Esophagus mucosa (tissue), 1 donor: ENCODE results near the gene IL9. TPM values are rescaled to one million over a fixed set of nuclear protein-coding genes. Genes with fewer than 3 reads are reported as not detected.

ENCODE experiments used
- ATAC-seq: fragments of 200-7000 bp; cut with Tn5 transposase; one replicate; pipeline ENCODE4 v1.9.1; 2020
- total RNA-seq: library from RNA; stranded (reverse); gene quantifications from one replicate; pipeline ENCODE4 v1.2.4, GENCODE V29; 2023
- donor health status: DM: yes; HTN: yes; CAD: no.

The IL9 gene
- total RNA-seq, 1 donor from 2014 or later: not detected

GRCh38 chr5:135891268-135891667, 4.4 kb downstream of the IL9 start:
- no peak for ATAC-seq

DNA sequence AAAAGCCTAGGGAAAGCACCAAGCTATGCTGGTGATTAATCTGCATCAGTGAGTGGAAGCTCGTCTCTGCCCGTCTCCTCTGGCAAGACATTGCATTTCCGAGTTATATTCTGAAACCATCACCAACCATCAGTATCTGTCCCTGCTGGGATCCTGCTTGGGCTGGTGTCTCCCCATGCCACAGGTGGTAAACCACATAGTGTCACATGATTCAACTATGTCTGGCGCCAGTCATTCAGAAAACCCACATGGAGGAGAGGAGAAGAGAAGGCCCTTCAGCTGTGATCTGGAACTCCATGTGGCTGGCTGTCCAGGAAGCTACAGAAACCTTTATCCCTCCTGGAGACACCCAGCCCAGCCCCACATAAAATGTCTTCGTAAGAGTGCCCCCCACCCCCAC, 4.8 kb downstream of the IL9 start:
- no peak for ATAC-seq

- no peak for ATAC-seq
These were observed 5.3 kb downstream of the IL9 start for GRCh38 chr5:135890296-135890695.

DNA sequence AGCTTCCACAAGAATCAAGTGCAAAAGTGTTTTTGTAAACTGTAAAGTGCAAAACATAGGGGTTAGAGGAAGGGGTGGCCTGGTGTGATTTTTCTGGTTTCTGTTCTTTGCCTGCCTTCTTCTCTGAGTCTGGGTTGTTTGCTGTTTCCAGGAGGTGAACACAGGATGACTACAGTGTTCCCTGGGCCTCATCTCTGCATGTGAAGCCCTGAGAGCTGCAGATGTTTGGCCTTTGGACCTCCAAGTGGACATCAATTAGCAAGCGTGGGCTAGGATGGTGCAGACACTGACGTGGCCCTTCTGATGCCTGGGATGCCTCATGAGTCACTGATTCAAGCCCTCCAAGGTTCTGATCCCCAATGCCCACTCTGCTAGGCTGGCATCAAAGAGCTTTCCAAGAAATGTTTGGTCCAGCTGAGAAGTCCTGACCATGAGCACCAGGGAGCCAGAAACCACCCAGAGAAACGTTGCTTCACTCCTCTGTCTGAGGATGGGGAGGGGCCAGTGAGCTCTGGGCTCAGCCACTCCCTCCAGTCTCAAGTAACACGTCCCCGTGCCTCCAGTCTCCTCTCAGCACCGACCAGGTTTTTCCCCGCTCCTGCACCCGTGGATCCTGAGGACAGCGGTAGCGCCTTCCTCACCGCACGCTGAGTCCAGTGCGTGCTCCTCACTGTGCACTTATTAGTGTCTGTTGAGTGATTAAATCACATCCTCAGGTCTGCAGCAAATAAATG, 7.6 kb downstream of the IL9 start:
- peak; percentile 14 for ATAC-seq

GRCh38 chr5:135887447-135887864, 8.2 kb downstream of the IL9 start:
- peak; percentile 93 for ATAC-seq

DNA sequence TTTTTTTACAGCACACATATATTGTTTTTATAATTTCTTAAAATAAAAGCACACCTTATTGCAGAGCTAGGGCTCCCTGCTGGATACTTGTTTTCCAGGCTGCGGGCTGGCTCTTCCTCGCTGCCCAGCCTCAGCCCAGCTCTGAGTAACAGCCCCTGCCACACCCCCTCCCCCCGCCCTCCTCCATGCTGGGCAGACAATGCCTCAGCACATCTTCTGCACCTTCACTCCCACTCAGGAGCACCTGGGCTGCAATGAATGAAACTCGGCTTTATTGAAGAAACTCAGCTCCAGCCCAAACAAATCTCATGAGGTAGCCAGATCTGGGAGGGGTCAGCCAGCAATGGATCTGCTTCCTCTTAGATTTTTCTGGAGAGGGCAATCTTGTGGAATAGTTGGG, 9.5 kb downstream of the IL9 start:
- ATAC-seq: no peak

- ATAC-seq: no peak
These were observed 10.6 kb downstream of the IL9 start for GRCh38 chr5:135885031-135885430.

GRCh38 chr5:135883441-135883840, 12.2 kb downstream of the IL9 start:
- no peak for ATAC-seq

- no peak for ATAC-seq
These were observed 12.6 kb downstream of the IL9 start for GRCh38 chr5:135883026-135883425.

- no peak for ATAC-seq
These were observed 13.8 kb downstream of the IL9 start for GRCh38 chr5:135881819-135882218.

- no peak for ATAC-seq
These were observed 14.4 kb downstream of the IL9 start for GRCh38 chr5:135881244-135881643.

GRCh38 chr5:135880801-135881200, 14.8 kb downstream of the IL9 start:
- ATAC-seq: no peak

- ATAC-seq: no peak
These were observed 15.4 kb downstream of the IL9 start for GRCh38 chr5:135880278-135880677.

DNA sequence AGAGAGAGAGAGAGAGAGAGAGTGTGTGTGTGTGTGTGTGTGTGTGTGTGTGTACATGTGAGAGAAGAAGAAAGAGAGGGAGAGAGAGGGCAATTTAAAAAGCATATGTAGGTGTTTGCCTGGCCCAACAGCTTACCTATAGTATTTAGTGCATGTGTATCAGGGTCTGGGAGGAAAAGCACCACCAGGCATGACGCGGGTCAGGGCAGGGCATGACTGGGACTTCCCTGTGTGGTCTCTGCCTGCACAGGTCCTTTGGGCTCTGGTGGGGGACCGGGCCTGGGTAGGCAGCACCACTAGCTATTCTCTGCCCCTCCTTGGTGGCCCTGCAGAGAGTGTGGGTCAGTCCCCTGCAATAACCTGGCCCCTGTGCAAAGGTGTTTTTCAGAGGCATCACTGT, 16.1 kb downstream of the IL9 start:
- ATAC-seq: no peak

DNA sequence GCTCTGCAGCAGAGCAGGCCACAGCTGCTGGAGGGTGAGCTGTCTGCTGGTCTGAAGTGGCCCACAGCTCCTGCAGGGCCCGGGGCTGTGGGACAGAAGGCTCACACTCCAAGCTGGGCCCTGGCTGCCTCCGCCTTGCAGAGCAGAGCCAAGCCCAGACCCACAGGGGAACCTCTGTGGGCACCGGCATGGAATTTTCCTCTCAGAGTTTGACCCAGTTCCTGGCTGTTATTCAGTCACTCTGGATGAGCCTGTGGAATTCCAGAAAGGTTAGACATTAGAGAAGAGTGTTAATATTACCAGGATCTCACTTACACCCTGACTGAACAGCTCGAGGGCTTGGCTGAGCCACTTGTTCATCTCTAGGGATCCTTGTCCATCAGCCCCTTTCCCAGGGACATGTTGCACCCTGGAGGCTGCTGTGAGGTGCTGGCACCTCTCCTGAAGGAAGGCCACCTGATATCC, 17.5 kb downstream of the IL9 start:
- no peak for ATAC-seq

GRCh38 chr5:135877570-135878155, 18.0 kb downstream of the IL9 start:
- no peak for ATAC-seq

- no peak for ATAC-seq
These were observed 19.5 kb downstream of the IL9 start for GRCh38 chr5:135876146-135876545.

DNA sequence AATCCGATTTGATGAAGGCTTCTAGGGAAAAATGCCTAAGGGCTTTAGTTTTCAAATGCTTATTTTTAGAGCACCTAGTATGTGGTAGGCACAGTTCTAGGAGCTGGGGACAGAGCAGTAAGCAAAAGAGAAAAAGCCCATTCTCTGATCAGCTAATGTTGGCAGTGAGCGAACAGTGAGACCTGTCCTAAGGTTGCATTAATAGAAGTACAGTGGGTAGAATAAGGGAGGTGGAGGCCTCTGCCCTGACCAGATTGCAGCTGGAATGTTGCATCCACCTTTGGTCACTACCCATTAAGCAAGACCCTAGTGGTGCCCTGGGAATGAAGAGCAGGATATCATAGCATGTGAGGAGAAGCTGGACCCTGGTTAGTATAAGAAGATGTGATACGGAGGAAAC, 20.1 kb downstream of the IL9 start:
- no peak for ATAC-seq

DNA sequence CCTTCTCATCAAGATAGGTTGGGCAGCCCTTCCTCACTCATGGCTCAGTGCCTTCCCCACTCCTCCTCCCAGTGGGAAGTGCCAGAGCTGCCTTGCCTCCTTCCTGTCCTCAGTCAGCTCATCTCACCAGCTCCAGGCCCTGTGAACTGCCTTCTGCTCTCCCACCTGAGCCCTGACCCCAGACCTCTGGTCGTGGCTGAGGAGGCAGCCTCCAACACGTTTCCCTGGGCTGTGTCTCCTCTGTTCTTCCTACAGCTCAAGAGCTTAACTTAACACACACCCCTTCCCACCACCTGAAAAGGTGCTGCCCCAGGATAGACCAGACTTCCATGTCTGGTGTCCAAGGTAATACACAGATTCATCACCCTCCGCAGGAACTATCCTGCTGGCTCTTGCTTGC, 21.2 kb downstream of the IL9 start:
- ATAC-seq: no peak

DNA sequence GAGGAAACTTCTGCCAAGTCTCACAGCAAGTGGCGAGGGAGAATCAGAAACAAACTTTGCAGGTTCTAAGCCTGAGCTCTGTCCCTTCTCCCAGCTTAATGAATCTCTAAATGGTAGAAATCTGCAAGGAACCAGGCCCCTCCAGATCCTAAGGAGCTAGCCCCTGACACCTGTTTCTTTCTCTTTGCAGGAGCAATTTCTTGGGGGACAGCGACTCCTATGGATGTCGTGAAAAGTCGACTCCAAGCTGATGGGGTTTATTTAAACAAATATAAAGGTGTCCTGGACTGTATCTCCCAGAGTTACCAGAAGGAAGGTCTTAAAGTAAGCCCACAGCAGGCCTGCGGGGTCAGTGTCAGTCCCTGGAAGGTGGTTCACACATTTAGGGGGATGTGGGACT, 21.8 kb downstream of the IL9 start:
- no peak for ATAC-seq

- ATAC-seq: peak; percentile 25
These were observed 24.2 kb downstream of the IL9 start for GRCh38 chr5:135871268-135871915.

DNA sequence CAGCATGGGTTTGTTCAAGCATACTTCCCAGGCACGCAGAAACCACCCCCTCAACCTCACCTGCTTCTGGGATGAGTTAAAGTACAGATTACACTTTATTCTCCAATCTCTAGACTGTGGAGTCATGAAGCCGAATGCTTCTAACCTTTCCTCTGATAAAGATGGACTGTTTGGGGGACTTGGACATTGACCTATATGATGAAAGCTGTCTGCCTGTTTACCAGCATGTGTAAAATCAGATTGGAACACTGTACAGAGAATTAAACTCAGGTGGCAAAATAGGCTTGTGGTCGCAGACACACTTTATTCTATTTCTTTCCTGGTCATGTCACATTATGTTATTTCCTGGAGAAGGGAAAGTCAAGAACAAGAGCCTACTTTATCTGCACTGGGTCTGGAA, 25.7 kb downstream of the IL9 start:
- no peak for ATAC-seq

- no peak for ATAC-seq
These were observed 26.4 kb downstream of the IL9 start for GRCh38 chr5:135869276-135869675.

DNA sequence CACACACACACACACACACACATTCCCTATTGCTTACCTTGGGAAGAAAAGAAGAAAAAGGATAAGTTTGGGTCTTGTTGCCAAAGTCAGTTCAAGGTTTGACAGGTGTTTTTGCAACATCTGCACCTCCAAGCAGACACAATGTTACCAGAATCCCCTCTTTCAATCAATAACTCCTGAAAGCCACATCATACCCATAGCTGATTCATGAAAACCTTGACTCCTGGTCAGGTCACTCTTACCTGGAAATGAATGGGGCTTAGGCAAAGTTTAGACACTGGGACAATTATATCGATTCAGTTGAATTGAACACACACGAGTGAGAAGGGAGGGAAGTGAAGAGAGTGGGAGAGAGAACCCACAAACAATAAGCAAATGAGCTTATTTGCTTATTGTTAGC, 27.0 kb downstream of the IL9 start:
- no peak for ATAC-seq
